OCI-LY7 (cell line): ENCODE results near the gene ENOX1. TPM values are rescaled to one million over a fixed set of nuclear protein-coding genes. Genes with fewer than 3 reads are reported as not detected.

ENCODE experiments used
- BruUV-seq: library from RNA; stranded (reverse); fragments of 400-500 nt; replicated peaks from 2 replicates; lab custom pipeline; 2021; lab: Mats Ljungman, UMichigan
- CTCF ChIA-PET: fragments of 300-600 bp; sonication (Branson Sonifier 250); formaldehyde crosslinking; loops from one replicate; lab custom pipeline; 2022; ENCODE audit warnings: antibody characterized with exemption; ENCODE audit not compliant: unreplicated experiment; lab: Charles Lee
- POLR2A ChIA-PET: fragments of 300-600 bp; sonication (Branson Sonifier 250); formaldehyde crosslinking; loops from one replicate; lab custom pipeline; 2022; ENCODE audit warnings: antibody characterized with exemption; lab: Charles Lee
- DNase-seq: peaks from one replicate; pipeline ENCODE4 v3.0.0-alpha.2; 2015; ENCODE audit warnings: low spot score
- H2AFZ ChIP-seq: fragments of 200-600 bp; sonication (generic), shearing (Covaris generic); 2 replicates; pipeline ENCODE4 v1.6.1; 2014; ENCODE audit warnings: mild to moderate bottlenecking, antibody characterized with exemption, low read length, moderate library complexity
- H3K27ac ChIP-seq: fragments of 200-600 bp; sonication (generic); 2 replicates; pipeline ENCODE4 v1.5.1; 2014; ENCODE audit warnings: mixed run types, low read depth, mild to moderate bottlenecking, moderate library complexity, low read length, inconsistent platforms; ENCODE audit not compliant: poor library complexity, severe bottlenecking
- H3K36me3 ChIP-seq: fragments of 200-600 bp; sonication (generic); 2 replicates; pipeline ENCODE4 v1.6.1; 2014; ENCODE audit warnings: mild to moderate bottlenecking, antibody characterized with exemption, low read length, moderate library complexity, mixed read lengths; ENCODE audit not compliant: insufficient read depth
- H3K4me1 ChIP-seq: fragments of 200-600 bp; sonication (generic); 2 replicates; pipeline ENCODE4 v1.5.1; 2014; ENCODE audit warnings: mild to moderate bottlenecking, low read length; ENCODE audit not compliant: insufficient read depth, poor library complexity, severe bottlenecking
- H3K4me2 ChIP-seq: fragments of 200-600 bp; sonication (generic); 2 replicates; pipeline ENCODE4 v1.6.1; 2014; ENCODE audit warnings: mild to moderate bottlenecking, low read length
- H3K4me3 ChIP-seq: fragments of 200-600 bp; sonication (generic); 2 replicates; pipeline ENCODE4 v1.5.1; 2014; ENCODE audit warnings: mild to moderate bottlenecking, low read depth, low read length; ENCODE audit not compliant: poor library complexity, severe bottlenecking
- H3K79me2 ChIP-seq: fragments of 200-600 bp; sonication (generic); 2 replicates; pipeline ENCODE4 v1.6.1; 2016; ENCODE audit warnings: low read depth, mild to moderate bottlenecking, low read length, moderate library complexity, mixed read lengths; ENCODE audit not compliant: insufficient read depth
- H3K9me2 ChIP-seq: fragments of 200-600 bp; sonication (generic); 2 replicates; pipeline ENCODE4 v1.6.1; 2016; ENCODE audit warnings: mild to moderate bottlenecking, low read length, mixed read lengths; ENCODE audit not compliant: insufficient read depth
- H3K9me3 ChIP-seq: fragments of 200-600 bp; sonication (generic); 2 replicates; pipeline ENCODE4 v1.6.1; 2014; ENCODE audit warnings: mild to moderate bottlenecking, mixed run types, low read length, mixed read lengths
- H4K20me1 ChIP-seq: fragments of 200-600 bp; sonication (generic); 2 replicates; pipeline ENCODE4 v1.6.1; 2014; ENCODE audit warnings: mild to moderate bottlenecking, antibody characterized with exemption, low read length, moderate library complexity, mixed read lengths; ENCODE audit not compliant: insufficient read depth
- CTCF ChIP-seq: fragments of 200-600 bp; sonication (generic); conservative IDR thresholded peaks from 2 replicates; pipeline ENCODE4 v1.5.1; 2014; ENCODE audit warnings: mild to moderate bottlenecking, antibody characterized with exemption, low read length, moderate library complexity, mixed read lengths
- EZH2phosphoT487 ChIP-seq: fragments of 200-600 bp; sonication (generic); IDR thresholded peaks from 2 replicates; pipeline ENCODE4 v1.6.1; 2018; ENCODE audit warnings: low read depth, borderline replicate concordance, mild to moderate bottlenecking, mixed run types, antibody characterized with exemption, low read length, moderate library complexity, mixed read lengths
- intact Hi-C: fragments of 100-400 bp; cut with micrococcal nuclease; formaldehyde crosslinking; loops from one replicate; pipeline ENCODE4 v1.10.0; 2022; ENCODE audit not compliant: unreplicated experiment
- total RNA-seq, 2 experiments: library from RNA; depleted of rRNA in 1 of 2; stranded (reverse); fragments of >200 nt in 1 of 2; shearing (Covaris generic) in 1 of 2; gene quantifications; 2 replicates each; pipeline ENCODE4 v1.2.3, GENCODE V29; 2014 to 2022

The ENOX1 gene
- total RNA-seq, 2 experiments from 2014 or later, result 0.03 TPM; not detected in 1

- intact Hi-C loops, result no loop called here
- no peaks in the 10 kb centered on the region for H3K9me3 ChIP-seq
- no peaks in the 10 kb centered on the region for H3K36me3 ChIP-seq
- H3K79me2 ChIP-seq, result no peaks in the 10 kb centered on the region
- no peaks in the 10 kb centered on the region for H3K4me1 ChIP-seq
- H3K9me2 ChIP-seq, result no peaks in the 10 kb centered on the region
- POLR2A ChIA-PET, result interaction anchor here (0.7 kb wide), 1 partner anchor 368 kb away, joined by 3 read pairs; no protein-coding TSS in a partner anchor
- BruUV-seq, result no TSS peak
- H3K27ac ChIP-seq, result no peak overlapping the region
- H3K4me2 ChIP-seq, result no peak overlapping the region
- no peak overlapping the region for H2AFZ ChIP-seq
- no peak overlapping the region for H3K4me3 ChIP-seq
- H4K20me1 ChIP-seq, result no peaks in the 10 kb centered on the region
- CTCF ChIA-PET, result no interaction called here
- TF ChIP-seq CTCF, result no peak
- no peak for TF ChIP-seq EZH2phosphoT487
- no peak for DNase-seq
Measured at GRCh38 chr13:43569658-43570057, 217.1 kb downstream of the ENOX1 start.

GRCh38 chr13:43567608-43568007 is 219.2 kb downstream of the ENOX1 start:
- Histone ChIP-seq H3K4me3 (no peak overlapping the region), H3K9me2 (no peaks in the 10 kb centered on the region), H3K27ac (no peak overlapping the region), H3K4me2 (no peak overlapping the region), H3K36me3 (no peaks in the 10 kb centered on the region), H3K79me2 (no peaks in the 10 kb centered on the region), H2AFZ (no peak overlapping the region), H4K20me1 (no peaks in the 10 kb centered on the region), H3K4me1 (no peaks in the 10 kb centered on the region), H3K9me3 (no peaks in the 10 kb centered on the region)
- TF ChIP-seq CTCF, result no peak
- TF ChIP-seq EZH2phosphoT487, result no peak
- intact Hi-C loops, result no loop called here
- POLR2A ChIA-PET, result no interaction called here
- no peak for DNase-seq
- no TSS peak for BruUV-seq
- CTCF ChIA-PET, result no interaction called here

GRCh38 chr13:43564952-43565351 is 221.8 kb downstream of the ENOX1 start:
- ChIA-PET POLR2A (no interaction called here), CTCF (no interaction called here)
- no peaks in the 10 kb centered on the region for H3K79me2 ChIP-seq
- H2AFZ ChIP-seq, result no peak overlapping the region
- TF ChIP-seq CTCF (no peak), EZH2phosphoT487 (no peak)
- no peaks in the 10 kb centered on the region for H4K20me1 ChIP-seq
- H3K4me2 ChIP-seq, result no peak overlapping the region
- BruUV-seq, result no TSS peak
- H3K4me1 ChIP-seq, result no peaks in the 10 kb centered on the region
- H3K4me3 ChIP-seq, result no peak overlapping the region
- intact Hi-C loops, result no loop called here
- H3K9me2 ChIP-seq, result no peaks in the 10 kb centered on the region
- no peaks in the 10 kb centered on the region for H3K9me3 ChIP-seq
- no peak for DNase-seq
- no peak overlapping the region for H3K27ac ChIP-seq
- no peaks in the 10 kb centered on the region for H3K36me3 ChIP-seq
